HG03575 (cell line): Measurements from ENCODE around the gene KEL.

Experiments
- ATAC-seq: cut with Tn5 transposase; IDR thresholded peaks from one replicate; pipeline ENCODE4 v1.9.1; 2021; ENCODE audit not compliant: unreplicated experiment, insufficient number of reproducible peaks, low FRiP score; ENCODE audit errors: extremely low read depth

The KEL gene

DNA sequence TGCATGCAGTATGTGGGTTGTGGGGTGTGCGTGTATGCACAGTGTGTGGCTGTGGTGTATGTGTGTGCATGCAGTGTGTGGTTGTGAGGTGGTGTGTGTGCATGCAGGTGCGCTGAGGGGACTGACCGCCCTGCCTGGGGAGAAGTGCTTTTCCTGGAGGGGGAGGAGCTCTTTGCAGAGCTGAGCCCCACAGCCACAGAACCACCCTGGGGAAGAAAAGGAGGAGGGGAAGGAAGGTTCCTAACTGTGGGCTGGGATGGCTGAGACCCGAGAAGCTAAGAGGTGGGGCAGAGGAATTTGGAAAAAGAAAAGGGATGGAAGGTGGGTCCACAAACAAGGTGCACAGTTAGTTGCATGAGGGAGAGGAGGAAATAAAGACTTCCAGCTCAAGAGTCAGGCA lies 28.5 kb downstream of the KEL start, which contains the start of gene TRPV5:
TSS of gene TRPV5 (minus strand) at position 123 of the 400 bp plus-strand sequence. CDS start 287 bp downstream, outside the sequence.
- no peak for ATAC-seq

DNA sequence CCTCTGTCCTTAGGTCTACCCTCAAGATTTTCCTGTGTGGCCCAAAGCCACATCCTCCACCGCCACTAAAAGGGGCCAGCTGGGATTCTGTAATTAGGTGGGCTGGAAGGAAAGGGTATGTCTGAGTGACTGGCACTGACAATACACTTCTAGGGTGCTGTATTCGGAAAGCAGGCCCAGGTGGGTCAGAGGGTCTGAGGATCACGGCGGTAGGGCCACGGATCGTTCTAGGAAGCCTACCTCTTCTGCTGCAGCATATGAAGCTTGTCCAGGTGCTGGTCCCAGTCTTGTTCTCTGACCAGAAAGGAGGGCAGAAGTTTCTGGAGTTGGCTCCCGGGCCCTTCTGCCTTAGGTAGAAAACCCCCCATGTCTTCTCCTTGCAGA lies 29.1 kb downstream of the KEL start:
- ATAC-seq = no peak

DNA sequence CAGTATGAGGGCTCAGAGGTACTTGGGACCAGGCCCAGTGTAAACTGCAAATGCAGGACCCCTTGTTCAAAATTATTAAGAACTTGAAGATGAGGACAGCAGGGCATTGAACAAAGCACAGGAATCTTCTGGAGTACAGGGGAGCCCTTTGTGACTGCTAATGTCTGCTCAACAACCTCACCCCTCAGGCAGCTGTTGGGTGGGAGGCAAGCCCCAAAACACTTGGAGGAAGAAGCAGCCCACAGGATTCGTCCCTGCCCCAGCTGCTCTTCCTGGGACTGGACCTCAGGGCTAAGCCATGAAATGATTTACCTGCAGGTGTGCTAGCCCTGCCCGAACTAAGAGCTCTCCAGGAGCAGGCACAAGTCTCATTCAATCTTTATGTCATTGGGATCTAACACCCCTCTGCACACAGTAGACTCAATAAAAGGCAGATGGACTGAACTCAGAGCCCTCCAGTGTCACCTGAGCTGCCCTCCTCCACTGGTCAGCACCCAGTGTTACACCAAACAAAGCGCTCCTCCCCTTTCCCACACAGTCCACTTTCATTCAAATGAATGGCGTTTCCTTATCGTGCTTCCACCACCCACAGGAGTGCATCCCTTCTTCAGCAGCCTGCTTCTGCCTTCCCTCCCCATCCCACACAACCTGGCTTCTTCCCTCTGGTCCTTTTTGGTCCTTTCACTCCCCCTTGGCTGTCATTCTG lies 29.6 kb downstream of the KEL start:
- ATAC-seq = no peak

DNA sequence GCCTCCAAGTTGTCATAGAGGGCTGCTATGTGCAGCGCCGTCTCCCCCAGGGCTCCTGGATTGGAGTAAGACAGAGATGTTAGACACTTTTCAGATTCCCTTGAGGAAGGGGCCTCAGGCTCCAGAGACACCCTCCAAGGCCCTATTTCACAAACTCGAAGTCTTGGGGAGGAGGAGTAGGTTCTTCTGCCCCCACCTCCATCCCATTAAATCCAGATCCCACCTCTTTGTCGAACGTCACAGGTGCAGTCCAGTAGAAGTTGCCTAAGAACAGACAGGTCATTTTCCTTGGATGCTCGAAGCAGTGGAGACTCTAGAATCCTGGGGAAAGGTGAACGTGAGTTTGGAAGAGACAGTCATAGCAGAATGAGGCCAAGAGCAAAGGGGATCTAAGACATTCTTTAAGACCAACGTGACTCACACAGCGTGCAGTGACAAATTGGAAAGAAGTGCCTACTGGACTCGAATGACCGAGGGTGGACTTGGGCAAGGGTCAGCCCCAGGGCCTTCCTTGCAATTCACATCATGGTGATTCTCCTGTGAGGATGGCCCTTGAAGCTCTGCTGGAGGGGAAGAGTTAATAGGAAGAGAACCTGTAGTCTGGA lies 31.9 kb downstream of the KEL start:
- ATAC-seq = no peak

GRCh38 chr7:142927949-142928348 lies 34.2 kb downstream of the KEL start:
- ATAC-seq = no peak

DNA sequence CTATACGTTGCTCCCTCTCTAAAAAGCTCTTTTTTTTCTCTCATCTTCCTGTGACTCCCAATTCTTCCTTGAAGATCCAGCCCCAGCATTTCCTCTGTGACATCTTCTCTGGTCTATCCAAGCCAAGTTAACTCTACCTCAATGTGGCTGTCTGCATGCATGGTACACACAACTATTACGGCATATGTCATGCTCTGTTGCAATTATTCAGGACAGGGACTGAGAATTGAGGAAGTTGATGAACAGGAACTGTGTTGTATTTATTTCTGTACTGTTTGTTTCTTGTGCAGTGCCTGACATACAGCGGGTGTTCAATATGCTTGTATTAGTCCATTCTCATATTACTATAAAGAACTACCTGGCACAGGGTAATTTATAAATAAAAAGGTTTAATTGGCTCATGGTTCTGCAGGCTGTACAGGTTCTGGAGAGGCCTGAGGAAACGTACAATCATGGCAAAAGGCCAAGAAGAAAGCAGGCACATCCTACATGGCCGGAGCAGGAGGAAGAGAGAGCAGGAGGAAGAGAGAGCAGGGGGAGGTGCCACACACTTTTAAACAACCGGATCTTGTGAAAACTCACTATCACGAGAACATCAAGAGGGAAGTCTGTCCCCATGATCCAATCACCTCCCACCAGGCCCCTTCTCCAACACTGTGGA lies 34.9 kb downstream of the KEL start:
- ATAC-seq = no peak

DNA sequence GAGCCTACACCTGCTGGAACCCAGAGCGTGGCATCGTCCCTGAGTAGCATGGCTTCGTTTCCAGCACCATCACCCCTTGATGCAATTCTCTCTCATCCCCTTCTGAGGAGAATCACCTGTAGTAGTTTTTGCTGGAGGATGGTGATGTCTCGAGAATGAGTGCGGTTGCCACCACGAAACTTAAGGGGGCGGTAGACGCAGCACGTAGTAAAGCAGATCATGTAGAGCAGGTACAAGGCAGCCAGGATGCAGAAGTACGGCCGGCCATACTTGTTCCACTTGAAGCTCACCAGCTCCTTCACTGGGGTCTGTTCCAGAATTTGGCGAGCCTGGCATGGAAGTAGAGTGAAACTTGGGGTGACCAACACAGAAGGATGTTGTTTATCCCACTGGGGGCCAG lies 36.8 kb downstream of the KEL start:
- ATAC-seq = no peak

- no peak for ATAC-seq
Measured at GRCh38 chr7:142923391-142923790, 38.8 kb downstream of the KEL start.

GRCh38 chr7:142919656-142920055 lies 42.5 kb downstream of the KEL start:
- no peak for ATAC-seq

DNA sequence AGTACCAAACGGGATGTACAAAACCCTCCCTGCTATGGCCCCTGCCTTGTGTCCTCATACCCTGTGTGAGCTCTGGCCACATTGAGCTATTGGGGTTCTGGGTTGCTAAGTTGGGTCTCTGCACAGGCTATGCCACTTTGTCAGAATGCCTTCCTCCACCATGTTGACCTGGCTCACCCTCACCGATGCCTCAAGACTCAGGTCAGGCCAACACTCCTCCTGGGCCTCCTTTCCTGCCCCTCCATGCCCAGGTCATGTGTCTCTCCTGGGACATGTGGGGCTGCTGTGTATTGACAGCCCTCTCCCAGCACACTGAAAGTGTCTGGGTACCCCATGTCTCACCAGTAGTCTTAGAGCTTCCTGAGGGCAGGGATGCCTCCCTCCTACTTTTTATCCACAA lies 43.3 kb downstream of the KEL start:
- no peak for ATAC-seq

DNA sequence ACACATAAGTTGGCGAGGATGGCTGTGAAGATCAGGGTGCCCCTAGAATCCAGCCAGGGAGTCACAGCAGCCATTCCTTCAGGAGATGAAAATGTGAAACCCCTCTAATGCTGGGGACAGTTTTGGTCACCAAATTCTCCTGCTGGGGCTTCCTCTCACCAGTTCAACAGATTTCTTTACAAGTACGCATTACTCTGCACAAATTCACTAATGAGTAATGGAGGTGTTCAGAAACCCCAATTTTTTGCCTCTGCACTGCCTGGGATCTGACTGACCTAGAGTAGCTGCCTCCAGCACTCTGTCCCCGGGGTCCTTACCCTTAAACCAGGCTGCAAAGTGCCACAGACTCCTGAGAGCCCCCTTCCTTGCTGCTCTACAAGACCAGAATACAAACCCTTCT lies 44.7 kb downstream of the KEL start:
- ATAC-seq = no peak

- ATAC-seq = no peak
Measured at GRCh38 chr7:142916508-142916907, 45.7 kb downstream of the KEL start.

GRCh38 chr7:142915315-142915714 lies 46.8 kb downstream of the KEL start:
- no peak for ATAC-seq

DNA sequence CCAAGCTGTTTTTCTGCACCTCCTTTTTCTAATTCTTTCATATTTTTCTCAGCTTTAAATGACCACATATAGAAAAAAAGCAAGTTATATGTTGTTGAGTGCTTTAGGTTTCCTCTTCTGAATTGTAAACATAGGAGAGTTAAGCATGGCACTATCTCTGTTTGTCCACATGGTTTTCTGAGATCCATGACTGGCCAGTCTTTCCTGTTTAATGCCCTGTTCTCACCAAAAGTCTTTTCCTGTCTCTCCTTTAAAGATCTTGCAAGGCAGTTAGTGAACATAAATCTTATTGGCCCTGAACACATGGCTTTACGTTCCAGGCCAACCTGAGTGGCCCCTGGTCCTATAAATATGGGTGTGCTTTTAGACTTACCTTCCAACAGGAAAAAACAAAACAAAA lies 48.0 kb downstream of the KEL start:
- no peak for ATAC-seq

DNA sequence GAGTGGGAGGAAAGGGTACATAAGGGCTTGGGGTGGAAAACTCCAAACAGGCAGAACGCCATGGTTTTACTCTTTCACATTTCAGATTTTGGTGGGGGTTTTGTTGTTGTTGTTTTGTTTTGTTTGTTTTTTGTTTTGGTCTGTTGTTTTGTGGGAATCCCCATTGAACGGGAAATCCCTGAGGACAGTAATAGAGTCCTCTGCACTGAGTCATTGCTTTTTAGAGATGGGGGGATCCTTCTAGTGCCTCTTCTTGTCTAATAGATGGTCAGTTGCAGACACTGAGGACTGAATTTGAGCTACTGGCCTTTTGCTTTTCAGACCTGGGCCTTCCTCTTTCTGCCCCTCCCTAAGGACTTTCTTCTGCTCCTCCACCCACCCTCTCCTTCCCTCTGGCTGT lies 48.6 kb downstream of the KEL start:
- ATAC-seq = no peak

DNA sequence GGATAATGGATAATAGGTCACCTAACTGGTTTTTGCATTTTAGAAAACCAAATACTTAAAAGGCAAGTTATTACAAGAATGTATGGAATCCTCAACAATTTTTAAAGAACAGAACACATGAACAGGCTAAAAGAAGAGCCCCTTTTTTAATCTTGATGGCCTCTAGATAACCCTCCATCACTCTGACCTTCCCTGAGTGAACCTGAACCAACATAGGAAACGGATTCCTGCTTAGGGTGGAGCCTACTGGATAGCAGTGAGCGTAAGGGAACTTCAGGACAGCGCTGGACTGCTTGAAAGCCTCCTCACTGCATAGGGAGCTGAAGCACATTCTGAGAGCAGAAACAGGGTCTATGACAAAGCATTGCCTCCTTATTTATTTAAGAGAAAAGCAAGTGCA lies 49.1 kb downstream of the KEL start:
- no peak for ATAC-seq

DNA sequence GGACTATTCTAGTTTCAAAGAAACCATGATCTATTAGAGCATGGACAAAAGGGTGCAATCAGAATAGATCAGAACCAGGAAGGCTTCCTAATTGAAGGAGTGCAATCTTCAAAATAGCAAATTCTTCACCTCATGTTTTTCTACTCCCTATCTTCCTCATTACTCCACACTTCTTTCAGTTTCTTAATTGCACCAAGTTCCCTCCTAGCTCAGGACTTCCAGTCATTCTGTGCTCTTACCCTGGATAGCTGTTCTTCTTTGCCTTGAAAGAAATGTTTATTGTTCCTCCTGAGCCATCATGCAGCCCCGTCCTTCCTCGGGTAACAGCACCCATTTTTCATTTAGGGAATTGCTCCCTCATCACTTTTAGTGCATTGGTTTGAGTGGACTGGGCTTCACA lies 51.7 kb downstream of the KEL start:
- no peak for ATAC-seq

DNA sequence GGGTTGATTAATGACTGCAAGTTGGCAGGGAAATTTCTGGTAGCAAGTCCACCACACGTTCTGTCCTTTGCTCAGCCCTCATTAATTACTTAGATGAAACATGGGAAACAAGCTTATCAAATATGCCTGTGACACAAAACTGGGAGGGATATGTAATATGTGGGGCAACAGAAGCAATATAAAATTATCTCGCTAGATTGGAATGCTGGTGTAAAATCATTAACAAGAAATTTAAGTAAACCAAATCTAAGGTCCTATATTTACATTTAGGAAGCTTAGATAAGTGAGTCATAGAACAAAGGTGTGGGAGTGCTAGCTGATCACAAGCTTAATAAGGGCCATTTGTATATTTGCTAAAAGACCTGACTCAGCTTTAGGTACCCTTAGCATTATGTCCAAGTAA lies 52.1 kb downstream of the KEL start:
- ATAC-seq = no peak

DNA sequence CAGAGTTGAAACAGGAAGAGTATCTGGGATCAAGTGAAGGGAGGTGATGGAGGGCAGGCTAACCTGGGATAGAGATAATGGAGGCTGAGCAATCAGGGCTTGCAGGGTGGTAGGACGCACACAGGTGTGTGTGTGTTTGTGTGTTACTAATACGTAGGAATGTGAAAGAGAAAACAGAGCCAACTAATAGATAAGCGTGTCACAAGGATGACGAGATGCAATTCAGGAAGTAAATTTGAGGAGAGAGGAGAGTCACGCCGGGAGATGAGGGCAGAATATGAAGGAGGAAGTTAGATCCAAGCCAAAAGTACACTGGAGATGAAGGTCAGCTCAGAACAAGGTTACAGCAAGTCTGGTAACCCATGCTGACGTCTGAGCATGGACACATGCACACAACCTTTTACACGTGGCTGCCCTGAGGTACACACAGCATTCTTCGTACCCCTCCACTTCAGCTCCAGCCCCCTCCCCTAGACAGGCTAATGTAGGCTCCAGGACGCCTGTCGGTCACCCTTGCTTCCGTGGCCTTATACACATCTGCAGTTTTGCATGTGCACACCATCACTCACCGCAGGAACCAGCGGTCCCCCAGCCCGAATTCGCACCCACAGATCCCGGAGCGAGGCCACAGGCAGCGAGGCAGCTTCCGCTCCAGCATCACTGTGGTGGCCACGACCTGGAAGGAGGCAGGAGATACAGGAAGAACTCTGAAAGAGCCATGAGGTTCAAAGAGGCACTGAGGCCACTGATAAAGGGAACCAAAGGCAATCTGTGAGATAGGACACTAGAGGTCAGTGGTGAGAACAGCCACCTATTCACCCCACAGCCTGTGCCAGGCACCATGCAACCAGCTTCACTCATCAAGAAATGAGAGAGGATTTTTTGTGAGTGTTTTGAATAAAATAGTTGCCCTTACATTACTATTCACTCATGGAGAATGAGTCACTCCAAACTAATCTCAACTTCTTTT lies 53.0 kb downstream of the KEL start:
- no peak for ATAC-seq
